ENCODE measurements around the gene TTLL12.

DNA sequence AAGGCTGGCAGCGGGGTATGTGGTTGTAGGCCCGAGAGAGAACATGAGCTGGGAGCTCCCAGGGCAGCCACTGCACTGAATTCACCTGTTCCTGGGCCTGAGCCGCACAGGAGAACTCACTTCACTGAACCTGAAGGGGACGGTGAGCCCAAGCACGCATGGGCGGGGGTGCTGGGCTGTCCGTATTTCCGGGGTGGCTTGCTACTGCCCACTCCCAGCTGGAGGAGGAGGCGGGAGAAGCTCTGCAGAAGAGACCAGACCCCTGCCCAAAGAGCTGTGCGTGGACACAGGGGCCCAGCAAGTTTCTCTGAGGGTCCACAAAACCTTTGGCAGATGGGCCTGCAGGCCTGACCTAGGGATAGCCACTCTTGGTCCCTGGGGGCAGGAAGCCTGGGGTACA, 4.8 kb downstream of the TTLL12 start:
- TF ChIP-seq, protein P1, sequence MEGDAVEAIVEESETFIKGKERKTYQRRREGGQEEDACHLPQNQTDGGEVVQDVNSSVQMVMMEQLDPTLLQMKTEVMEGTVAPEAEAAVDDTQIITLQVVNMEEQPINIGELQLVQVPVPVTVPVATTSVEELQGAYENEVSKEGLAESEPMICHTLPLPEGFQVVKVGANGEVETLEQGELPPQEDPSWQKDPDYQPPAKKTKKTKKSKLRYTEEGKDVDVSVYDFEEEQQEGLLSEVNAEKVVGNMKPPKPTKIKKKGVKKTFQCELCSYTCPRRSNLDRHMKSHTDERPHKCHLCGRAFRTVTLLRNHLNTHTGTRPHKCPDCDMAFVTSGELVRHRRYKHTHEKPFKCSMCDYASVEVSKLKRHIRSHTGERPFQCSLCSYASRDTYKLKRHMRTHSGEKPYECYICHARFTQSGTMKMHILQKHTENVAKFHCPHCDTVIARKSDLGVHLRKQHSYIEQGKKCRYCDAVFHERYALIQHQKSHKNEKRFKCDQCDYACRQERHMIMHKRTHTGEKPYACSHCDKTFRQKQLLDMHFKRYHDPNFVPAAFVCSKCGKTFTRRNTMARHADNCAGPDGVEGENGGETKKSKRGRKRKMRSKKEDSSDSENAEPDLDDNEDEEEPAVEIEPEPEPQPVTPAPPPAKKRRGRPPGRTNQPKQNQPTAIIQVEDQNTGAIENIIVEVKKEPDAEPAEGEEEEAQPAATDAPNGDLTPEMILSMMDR (IDR thresholded peaks at IDR 0.05) = no peak
- TF ChIP-seq EP300 (IDR thresholded peaks at IDR 0.05) (no peak), POLR2A (IDR thresholded peaks at IDR 0.05) (no peak), POLR2AphosphoS5 (IDR thresholded peaks at IDR 0.05) (no peak)
